MCF 10A (cell line): Measurements from ENCODE around the gene MAGI1. TPM values are rescaled to one million over a fixed set of nuclear protein-coding genes. Genes with fewer than 3 reads are reported as not detected.

Source experiments
- BruUV-seq: library from RNA; stranded (reverse); fragments of 400-500 nt; replicated peaks from 2 replicates; lab custom pipeline; 2021; lab: Mats Ljungman, UMichigan
- CTCF ChIA-PET: fragments of 300-600 bp; sonication (Branson Sonifier 250); formaldehyde crosslinking; extraction: SDS; loops from one replicate; lab custom pipeline; 2021; ENCODE audit warnings: antibody characterized with exemption, inconsistent platforms; lab: Yijun Ruan, JAX
- POLR2A ChIA-PET: fragments of 300-600, 350-650 bp; sonication (Branson Sonifier 250); formaldehyde crosslinking; extraction: SDS; loops from one replicate; lab custom pipeline; 2020; ENCODE audit warnings: antibody characterized with exemption, inconsistent platforms; lab: Yijun Ruan, JAX
- DNase-seq: peaks from one replicate; pipeline ENCODE4 v3.0.0-alpha.2; 2018; ENCODE audit not compliant: unreplicated experiment
- H3K27ac Mint-ChIP-seq: one replicate; pipeline ENCODE4 v1.8.0; 2022; ENCODE audit warnings: mild to moderate bottlenecking, low read depth, mixed read lengths; ENCODE audit not compliant: unreplicated experiment
- H3K27me3 Mint-ChIP-seq: one replicate; pipeline ENCODE4 v1.8.0; 2022; ENCODE audit warnings: mixed read lengths; ENCODE audit not compliant: insufficient read depth, unreplicated experiment
- H3K36me3 Mint-ChIP-seq: one replicate; pipeline ENCODE4 v1.8.0; 2022; ENCODE audit warnings: mild to moderate bottlenecking, moderate library complexity, mixed read lengths; ENCODE audit not compliant: insufficient read depth, unreplicated experiment
- H3K4me1 Mint-ChIP-seq: one replicate; pipeline ENCODE4 v1.8.0; 2022; ENCODE audit warnings: mixed read lengths; ENCODE audit not compliant: insufficient read depth, unreplicated experiment
- H3K4me3 Mint-ChIP-seq: one replicate; pipeline ENCODE4 v1.8.0; 2022; ENCODE audit warnings: mild to moderate bottlenecking, moderate library complexity, mixed read lengths; ENCODE audit not compliant: unreplicated experiment
- H3K9me3 Mint-ChIP-seq: one replicate; pipeline ENCODE4 v1.8.0; 2022; ENCODE audit warnings: mixed read lengths; ENCODE audit not compliant: unreplicated experiment
- intact Hi-C: fragments of 100-400 bp; cut with micrococcal nuclease; formaldehyde crosslinking; loops from 2 replicates; pipeline ENCODE4 v1.14.1; 2022
- total RNA-seq: library from RNA; stranded (reverse); gene quantifications from 2 replicates; pipeline ENCODE4 v1.2.3, GENCODE V29; 2022
- TF ChIP-seq, protein P1 (sequence below): fragments of 200-600 bp; IDR thresholded peaks from one replicate; pipeline ENCODE4 v1.8.0; 2022; ENCODE audit warnings: antibody characterized with exemption, mild to moderate bottlenecking; ENCODE audit not compliant: unreplicated experiment

MAGI1 gene
- total RNA-seq, 1 experiment from 2014 or later, result 6.2 TPM

DNA sequence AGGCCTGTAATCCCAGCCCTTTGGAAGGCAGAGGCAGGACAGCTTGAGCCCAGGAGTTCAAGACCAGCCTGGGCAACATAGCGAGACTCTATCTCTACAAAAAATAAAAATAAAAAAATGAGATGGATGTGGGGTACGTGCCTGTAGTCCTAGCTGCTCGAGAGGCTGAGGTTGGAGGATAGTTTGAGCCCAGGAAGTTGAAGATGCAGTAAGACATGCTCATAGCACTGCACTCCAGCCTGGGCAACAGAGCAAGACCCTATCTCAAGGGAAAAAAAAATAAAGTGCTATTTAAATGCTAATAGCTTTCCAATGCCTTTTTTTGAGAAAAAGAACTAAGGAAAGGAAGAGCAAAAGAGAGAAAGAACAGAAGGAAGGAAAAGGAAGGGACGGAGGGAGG, 94.5 kb downstream of the MAGI1 start:
- TF ChIP-seq, protein P1, sequence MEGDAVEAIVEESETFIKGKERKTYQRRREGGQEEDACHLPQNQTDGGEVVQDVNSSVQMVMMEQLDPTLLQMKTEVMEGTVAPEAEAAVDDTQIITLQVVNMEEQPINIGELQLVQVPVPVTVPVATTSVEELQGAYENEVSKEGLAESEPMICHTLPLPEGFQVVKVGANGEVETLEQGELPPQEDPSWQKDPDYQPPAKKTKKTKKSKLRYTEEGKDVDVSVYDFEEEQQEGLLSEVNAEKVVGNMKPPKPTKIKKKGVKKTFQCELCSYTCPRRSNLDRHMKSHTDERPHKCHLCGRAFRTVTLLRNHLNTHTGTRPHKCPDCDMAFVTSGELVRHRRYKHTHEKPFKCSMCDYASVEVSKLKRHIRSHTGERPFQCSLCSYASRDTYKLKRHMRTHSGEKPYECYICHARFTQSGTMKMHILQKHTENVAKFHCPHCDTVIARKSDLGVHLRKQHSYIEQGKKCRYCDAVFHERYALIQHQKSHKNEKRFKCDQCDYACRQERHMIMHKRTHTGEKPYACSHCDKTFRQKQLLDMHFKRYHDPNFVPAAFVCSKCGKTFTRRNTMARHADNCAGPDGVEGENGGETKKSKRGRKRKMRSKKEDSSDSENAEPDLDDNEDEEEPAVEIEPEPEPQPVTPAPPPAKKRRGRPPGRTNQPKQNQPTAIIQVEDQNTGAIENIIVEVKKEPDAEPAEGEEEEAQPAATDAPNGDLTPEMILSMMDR, result no peak
- intact Hi-C loops, result no loop called here
- peaks cover 6% of the 10 kb centered on the region for H3K36me3 Mint-ChIP-seq
- DNase-seq, result no peak
- H3K9me3 Mint-ChIP-seq, result no peaks in the 10 kb centered on the region
- H3K4me1 Mint-ChIP-seq, result no peaks in the 10 kb centered on the region
- H3K4me3 Mint-ChIP-seq, result no peak overlapping the region
- no peak overlapping the region for H3K27ac Mint-ChIP-seq
- BruUV-seq, result no TSS peak
- CTCF ChIA-PET, result interaction anchor here (1.1 kb wide), 1 partner anchor 18 kb away, joined by 4 read pairs; no protein-coding TSS in a partner anchor
- POLR2A ChIA-PET, result no interaction called here
- H3K27me3 Mint-ChIP-seq, result no peaks in the 10 kb centered on the region

GRCh38 chr3:65939801-65940246, 98.9 kb downstream of the MAGI1 start:
- DNase-seq, result no peak
- H3K27ac Mint-ChIP-seq, result no peak overlapping the region
- no peaks in the 10 kb centered on the region for H3K9me3 Mint-ChIP-seq
- no peaks in the 10 kb centered on the region for H3K4me1 Mint-ChIP-seq
- POLR2A ChIA-PET, result no interaction called here
- no TSS peak for BruUV-seq
- no peaks in the 10 kb centered on the region for H3K27me3 Mint-ChIP-seq
- no peak overlapping the region for H3K4me3 Mint-ChIP-seq
- intact Hi-C loops, result no loop called here
- H3K36me3 Mint-ChIP-seq, result no peaks in the 10 kb centered on the region
- TF ChIP-seq, protein P1, result no peak
- CTCF ChIA-PET, result interaction anchor here (0.8 kb wide), 1 partner anchor 72 kb away, joined by 3 read pairs; no protein-coding TSS in a partner anchor

DNA sequence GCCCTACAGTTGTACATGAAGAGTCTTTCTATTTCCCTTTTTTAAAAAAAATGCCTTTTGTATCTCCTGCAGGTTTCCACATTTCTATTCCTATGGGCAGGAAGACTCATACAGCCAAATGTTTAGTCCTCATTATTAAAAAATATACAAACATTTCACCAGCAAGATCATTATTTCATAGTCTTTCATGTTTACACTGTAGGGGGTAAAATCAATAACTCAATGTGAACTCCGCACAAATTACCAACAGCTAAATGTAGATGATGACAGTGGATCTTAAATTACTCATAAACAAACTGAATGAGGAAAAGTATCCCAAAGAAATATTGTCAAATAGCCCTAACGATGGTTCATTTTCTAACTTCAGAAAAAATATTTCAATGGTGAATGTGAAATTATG, 99.5 kb downstream of the MAGI1 start:
- ChIA-PET CTCF (interaction anchor here (0.6 to 0.8 kb wide), 2 partner anchors 72 to 176 kb away, joined by 3 read pairs; no protein-coding TSS in a partner anchor), POLR2A (no interaction called here)
- H3K4me1 Mint-ChIP-seq, result no peaks in the 10 kb centered on the region
- no peaks in the 10 kb centered on the region for H3K27me3 Mint-ChIP-seq
- no peak for DNase-seq
- H3K27ac Mint-ChIP-seq, result no peak overlapping the region
- no peaks in the 10 kb centered on the region for H3K36me3 Mint-ChIP-seq
- H3K9me3 Mint-ChIP-seq, result no peaks in the 10 kb centered on the region
- intact Hi-C loops, result no loop called here
- TF ChIP-seq, protein P1, result no peak
- H3K4me3 Mint-ChIP-seq, result no peak overlapping the region
- BruUV-seq, result no TSS peak

- Mint-ChIP-seq H3K27ac (no peak overlapping the region), H3K4me3 (no peak overlapping the region), H3K27me3 (no peaks in the 10 kb centered on the region), H3K4me1 (no peaks in the 10 kb centered on the region), H3K9me3 (no peaks in the 10 kb centered on the region), H3K36me3 (no peaks in the 10 kb centered on the region)
- POLR2A ChIA-PET, result no interaction called here
- TF ChIP-seq, protein P1, result no peak
- CTCF ChIA-PET, result no interaction called here
- no peak for DNase-seq
- no TSS peak for BruUV-seq
- intact Hi-C loops, result no loop called here
Observed at GRCh38 chr3:65938676-65939075, 100.0 kb downstream of the MAGI1 start.
